GM12878 (cell line): Measurements from ENCODE around the gene TYW1B.
"Not testable (repeated sequence)": the region's sequence is repeated elsewhere in the genome, so short reads cannot be mapped to it uniquely, and the experiment has no call there.

Experiments
- CBX5 ChIP-seq: sonication (generic); IDR thresholded peaks from 2 replicates; pipeline ENCODE4 v1.6.1; 2016; ENCODE audit warnings: low read depth, moderate library complexity, mild to moderate bottlenecking, inconsistent platforms
- EP300 ChIP-seq, 2 experiments: fragments of 150-350 bp in 1 of 2; IDR thresholded peaks; 2 replicates each; pipeline ENCODE4 v1.6.1; 2011 to 2012; ENCODE audit warnings: low read depth in 2 of 2, low read length in 2 of 2, borderline replicate concordance in 1 of 2, improper control_type of control experiment in 1 of 2, inconsistent platforms in 1 of 2; ENCODE audit not compliant: control insufficient read depth in 1 of 2
- RCOR1 ChIP-seq: conservative IDR thresholded peaks from 2 replicates; pipeline ENCODE4 v1.6.1; 2012; ENCODE audit warnings: low read depth, low read length, improper control_type of control experiment
- TAF1 ChIP-seq: IDR thresholded peaks from 2 replicates; pipeline ENCODE4 v1.6.1; 2011; ENCODE audit warnings: mild to moderate bottlenecking, low read depth, low read length, borderline replicate concordance

DNA sequence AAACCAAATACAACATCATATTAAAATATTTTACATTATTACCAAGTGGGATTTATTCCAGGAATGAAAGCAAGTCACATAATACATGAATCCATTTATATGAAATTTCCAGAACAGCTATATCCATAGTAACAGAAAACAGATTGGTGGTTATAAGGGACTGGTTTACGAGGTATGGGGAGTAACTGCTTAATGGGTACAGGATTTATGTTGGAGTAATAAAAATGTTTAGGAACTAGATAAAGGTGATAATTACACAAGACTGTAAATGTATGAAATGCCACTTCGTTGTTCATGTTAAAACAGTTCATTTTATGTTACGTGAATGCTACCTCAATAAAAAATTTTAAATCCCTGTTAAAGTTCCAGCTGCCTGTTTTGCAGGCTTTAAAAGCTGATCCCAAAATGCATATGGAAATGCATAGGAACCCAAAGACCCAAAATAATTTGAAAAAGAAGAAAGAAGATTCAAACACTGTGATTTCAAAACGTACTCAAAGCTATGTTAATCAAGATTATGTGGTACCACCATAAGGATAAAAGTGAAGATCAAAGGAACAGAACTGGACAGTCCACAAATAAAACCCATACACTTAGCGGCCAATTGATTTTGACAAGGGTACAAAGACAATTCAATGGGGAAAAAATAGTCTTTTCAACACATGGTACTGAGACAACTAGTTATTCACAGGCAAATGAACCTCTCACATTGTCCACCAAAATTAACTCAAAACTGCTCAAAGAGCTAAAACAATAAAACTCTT, 186.3 kb downstream of the TYW1B start:
- TF ChIP-seq TAF1; CBX5; RCOR1; EP300 (IDR thresholded peaks at IDR 0.05; ENCODE audit: borderline replicate concordance in 1 of 2, control insufficient read depth in 1 of 2, low read depth in 2 of 2, low read length in 2 of 2): not testable (repeated sequence)
